GM21786 (cell line): Measurements from ENCODE around the gene CDC40.
A peak's percentile ranks its signal among the peaks of the same experiment; 100 is the strongest.
"Not testable (repeated sequence)": the region's sequence is repeated elsewhere in the genome, so short reads cannot be mapped to it uniquely, and the experiment has no call there.

Source experiments
- ATAC-seq: cut with Tn5 transposase; IDR thresholded peaks from one replicate; pipeline ENCODE4 v1.9.1; 2021; ENCODE audit not compliant: unreplicated experiment

Gene CDC40

GRCh38 chr6:110198561-110198960 is 18.3 kb downstream of the CDC40 start:
- ATAC-seq: no peak

GRCh38 chr6:110201151-110201884 is 21.1 kb downstream of the CDC40 start:
- no peak for ATAC-seq

DNA sequence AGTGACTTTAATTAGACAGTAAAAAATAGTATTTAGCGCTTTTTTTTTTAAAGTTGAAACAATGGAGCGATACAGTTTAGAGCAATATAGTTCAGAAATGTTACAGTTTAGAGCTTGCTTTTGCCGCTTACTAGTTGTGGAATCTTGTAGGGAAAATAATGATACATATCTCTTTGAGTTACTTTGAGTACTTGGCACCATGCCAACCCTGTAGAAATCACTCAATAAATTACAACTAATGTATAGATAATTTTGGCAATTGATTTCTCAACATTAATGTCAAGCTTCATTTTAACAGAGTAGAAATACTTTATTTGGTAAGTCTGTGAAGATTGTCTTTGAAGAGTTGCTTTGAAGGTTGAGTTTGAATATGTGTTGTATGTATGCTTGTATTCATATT is 27.4 kb downstream of the CDC40 start:
- ATAC-seq: no peak

GRCh38 chr6:110211753-110212152 is 31.5 kb downstream of the CDC40 start:
- no peak for ATAC-seq

- ATAC-seq: peak; percentile 45
Measured at GRCh38 chr6:110214338-110214737, 34.1 kb downstream of the CDC40 start.

DNA sequence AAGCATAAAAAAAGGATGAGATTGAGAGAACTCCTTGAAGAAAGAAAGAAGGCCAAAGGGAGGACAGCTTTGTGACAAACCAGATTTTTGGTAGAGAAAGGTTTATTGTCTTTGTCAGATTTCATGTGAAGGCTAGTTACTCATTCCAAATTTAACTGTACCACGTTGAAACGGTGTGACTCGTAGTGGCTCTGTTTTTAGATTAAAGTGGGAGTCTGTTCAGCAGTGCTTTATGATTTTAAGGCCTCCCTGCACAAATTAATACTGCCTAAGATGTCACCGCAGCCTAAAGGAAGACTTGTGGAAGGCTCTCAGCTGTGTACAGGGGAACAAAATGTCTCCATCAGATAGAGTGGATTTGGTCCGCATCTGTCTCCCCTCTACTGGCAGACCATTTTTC is 35.9 kb downstream of the CDC40 start:
- no peak for ATAC-seq

DNA sequence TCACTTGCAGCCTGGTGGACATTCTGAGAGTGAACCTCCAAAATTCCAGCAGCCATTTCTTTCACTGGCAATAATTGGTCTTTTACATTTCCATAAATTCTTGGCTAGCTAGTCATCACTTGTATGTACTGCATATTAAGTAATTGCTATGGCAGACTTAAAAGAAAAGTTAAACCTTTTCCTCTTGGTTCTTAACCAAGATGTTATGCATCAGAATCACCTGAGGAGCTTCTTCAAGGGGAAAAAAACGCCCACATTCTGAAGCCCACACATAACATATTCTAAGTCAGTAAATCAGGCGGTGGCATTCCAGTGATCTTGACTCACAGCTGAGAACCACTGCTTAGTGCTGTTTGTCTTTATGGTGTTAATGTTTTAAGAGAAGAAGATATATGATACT is 37.0 kb downstream of the CDC40 start:
- ATAC-seq: no peak

DNA sequence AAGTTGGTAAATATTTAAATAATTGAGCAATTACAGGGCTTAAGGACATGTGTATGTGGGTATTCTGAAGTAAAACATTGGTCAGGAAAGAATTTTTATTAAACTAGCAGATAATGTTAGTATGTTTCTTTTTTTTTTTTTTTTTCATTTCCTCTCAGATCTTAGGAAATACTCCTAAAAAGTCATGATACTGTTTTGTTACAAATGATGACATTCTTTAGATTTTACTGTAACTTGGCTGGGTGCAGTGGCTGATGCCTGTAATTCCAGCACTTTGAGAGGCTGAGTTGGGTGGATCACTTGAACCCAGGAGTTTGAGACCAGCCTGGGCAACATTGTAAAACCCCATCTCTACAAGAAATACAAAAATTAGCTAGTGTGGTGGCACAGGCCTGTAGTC is 41.5 kb downstream of the CDC40 start:
- no peak for ATAC-seq

- ATAC-seq: no peak
Measured at GRCh38 chr6:110226261-110226660, 46.0 kb downstream of the CDC40 start.

DNA sequence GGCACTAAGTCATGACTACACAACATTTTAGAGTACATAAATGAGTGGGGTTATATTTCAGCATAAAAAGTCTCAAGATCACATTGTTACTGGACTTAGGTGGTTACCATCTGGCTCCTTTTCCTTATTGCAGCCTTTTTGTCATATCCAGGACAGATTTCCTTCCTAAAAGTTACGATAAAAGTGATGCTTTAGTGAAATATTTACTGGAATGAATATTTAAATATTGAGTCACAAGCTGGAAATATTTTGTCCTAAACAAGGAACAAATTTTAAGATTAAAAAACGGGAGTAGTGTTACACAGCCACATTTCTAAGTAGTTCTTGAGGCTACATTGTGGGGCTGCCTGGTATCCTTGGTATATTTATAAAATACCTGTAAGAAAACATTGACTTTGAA is 52.2 kb downstream of the CDC40 start:
- ATAC-seq: no peak

DNA sequence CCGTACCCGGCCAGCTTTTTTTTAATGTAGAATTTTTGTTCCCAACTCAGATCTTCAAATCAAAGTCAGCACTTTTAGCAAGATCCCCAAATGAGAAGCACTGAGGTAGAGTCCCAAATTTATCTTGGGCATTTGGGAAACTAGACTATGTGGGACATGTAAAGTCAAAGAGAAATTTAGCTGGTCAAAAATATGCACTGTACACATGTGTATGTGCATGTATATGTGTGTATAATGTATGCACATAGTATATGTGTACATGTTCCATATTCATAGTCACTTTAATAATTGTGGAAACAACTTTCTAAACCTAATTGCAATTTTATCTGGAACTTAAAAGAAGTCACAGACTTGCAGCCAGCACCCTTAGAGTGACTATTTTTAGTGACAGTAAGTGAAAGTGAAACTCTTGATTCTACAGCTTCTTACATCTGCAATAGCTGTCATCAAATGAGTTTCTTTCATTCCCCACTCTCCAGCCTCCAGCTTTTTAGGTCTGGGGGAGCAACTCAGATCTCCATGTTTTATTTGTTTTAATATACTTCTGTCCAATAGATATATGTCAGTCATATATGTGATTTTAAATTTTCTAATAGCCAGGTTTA is 53.6 kb downstream of the CDC40 start:
- peak; percentile 97 for ATAC-seq

DNA sequence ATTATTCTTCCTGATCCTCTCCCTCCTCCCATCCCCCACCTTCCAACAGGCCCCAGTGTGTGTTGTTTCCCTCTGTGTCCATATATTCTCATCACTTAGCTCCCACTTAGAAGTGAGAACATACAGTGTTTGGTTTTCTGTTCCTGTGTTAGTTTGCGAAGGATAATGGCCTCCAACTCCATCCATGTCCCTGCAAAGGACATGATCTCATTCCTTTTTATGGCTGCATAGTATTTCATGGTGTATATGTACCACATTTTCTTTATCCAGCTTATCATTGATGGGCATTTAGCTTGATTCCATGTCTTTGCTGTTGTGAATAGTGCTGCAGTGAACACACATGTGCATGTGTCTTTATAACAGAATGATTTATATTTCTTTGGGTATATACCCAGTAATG is 55.8 kb downstream of the CDC40 start:
- ATAC-seq: not testable (repeated sequence)

DNA sequence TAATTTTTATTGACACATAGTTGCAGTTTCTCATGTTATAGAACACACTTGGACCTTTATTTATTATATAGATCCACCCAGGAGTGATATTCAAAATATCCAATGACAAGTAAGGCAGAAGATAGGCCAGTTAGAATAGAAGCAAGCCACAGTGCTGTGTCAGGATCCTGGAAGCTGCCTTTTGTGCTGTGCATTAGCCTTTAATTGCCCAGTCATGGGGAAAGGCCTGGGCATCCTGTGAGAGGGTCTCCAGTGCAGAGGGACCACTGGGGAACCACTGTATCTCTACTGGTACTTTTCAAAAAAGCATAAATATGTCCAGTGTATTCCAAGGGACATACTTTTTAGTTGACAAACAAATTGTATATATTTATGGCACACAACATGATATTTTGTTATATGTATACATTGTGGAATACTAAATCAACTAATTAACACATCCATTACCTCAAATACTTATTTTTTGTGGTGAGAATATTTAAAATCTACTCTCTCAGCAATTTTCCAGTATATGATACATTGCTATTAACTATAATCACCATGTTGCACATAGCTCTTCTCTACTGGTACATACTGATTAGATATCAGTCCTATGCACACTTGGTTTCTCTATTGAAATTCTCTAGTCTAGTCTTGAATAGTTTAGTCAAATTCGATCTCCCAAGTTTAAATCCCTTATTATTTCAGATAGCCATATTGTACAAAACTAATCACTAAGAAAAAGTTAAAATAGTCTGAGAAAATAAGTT is 59.5 kb downstream of the CDC40 start:
- no peak for ATAC-seq

- ATAC-seq: not testable (repeated sequence)
Measured at GRCh38 chr6:110244621-110245020, 64.4 kb downstream of the CDC40 start.

- no peak for ATAC-seq
Measured at GRCh38 chr6:110246378-110246777, 66.2 kb downstream of the CDC40 start.

DNA sequence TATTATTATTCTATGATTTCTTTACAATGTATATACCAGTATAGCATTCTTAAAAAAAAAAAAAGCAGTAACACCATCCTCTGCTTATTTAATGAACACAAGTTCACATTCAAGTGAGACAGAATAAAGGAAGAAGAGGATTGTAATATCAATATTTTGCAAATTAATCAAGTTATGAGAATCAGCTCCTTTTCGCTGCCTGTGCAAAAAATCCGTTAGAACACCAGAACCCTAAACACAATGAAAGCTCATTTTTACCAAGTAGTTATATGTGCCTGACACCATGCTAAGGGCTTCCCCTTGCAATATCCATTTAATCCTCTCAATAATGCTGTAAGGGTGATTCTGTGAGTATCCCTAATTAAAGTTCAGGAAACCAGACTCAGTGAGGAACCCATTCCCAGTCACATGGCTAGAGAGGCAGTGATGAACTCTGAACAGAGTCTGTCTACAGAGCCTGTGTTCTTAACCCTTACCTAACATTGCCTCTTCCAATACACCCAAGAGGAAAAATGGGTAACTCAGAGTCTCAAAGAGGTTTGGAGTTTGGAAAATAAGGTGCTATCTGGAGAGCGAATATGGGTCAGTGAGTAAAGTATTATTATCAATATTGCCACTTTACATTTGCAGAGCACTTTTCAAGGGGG is 66.8 kb downstream of the CDC40 start:
- ATAC-seq: no peak

GRCh38 chr6:110250058-110250457 is 69.8 kb downstream of the CDC40 start:
- no peak for ATAC-seq

DNA sequence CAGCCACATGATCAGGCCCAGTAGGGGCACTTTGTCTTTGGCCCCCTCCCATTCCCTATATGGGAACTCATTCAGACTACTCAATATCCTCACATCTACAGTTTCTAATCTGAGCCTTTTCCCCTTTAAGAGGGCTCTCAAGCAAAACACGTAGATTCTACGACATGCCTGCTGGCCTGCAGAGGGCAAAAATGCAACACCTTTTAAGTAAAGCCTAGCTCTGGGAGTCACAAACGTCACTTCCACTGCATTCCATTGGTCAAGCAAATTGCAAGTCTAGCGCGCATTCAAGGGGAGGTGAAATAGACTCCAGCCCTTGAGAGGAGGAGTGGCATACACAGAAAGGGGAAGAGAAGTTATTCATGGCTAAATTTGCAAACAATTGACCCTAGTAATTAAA is 70.6 kb downstream of the CDC40 start:
- ATAC-seq: no peak

DNA sequence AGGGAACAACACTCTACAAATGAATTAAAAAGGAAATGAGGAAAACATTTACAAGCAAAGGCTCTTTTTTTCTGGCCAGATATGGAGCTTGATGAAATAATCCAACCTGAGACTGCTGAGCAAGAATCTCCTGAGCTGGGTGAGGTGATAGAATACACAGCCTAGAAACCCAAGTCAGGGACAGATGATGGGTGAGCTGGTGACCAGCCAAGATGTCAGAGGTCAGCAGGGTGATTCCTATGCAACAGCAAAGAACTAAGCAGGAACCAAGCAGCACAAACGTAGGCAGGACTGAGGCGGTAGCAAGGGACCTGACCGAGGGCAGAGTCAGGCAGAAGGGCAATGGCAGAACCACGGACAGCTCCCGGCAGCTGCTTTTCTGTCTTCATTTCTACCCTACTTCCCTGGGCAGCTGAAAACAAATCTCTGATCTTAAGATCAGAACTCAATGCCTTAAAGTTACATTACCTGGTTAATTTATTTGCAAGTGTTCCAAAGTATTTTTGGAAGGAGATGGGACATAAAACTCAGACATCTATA is 75.1 kb downstream of the CDC40 start:
- ATAC-seq: no peak

- no peak for ATAC-seq
Measured at GRCh38 chr6:110256366-110256765, 76.1 kb downstream of the CDC40 start.

DNA sequence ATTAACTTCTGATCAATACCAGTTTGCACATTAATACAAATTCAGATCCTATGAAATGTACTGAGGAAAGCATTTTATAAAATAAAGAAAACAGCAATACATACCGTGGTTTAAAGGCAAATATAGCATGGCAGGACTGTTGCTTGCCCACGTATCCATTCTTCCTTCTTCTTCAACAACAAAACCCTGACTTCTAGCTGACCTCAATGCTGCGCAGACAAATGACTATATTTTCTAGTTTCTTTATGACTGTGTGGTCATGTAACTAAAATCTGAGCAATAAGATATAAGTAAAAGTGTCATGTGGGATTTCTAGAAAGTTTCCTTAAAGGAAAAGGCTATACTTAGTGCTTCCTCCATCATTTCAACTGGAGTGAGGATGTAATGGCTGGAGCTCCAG is 85.0 kb downstream of the CDC40 start:
- no peak for ATAC-seq
